ENCODE data around the gene FAM53B.

GRCh38 chr10:124594240-124594639 lies 149.9 kb downstream of the FAM53B start:
- TF ChIP-seq POLR2A (IDR thresholded peaks at IDR 0.05) (no peak), POLR2AphosphoS5 (IDR thresholded peaks at IDR 0.05) (no peak), CTCF (IDR thresholded peaks at IDR 0.05) (no peak), EP300 (IDR thresholded peaks at IDR 0.05) (no peak)
